HepG2 (cell line): Measurements from ENCODE around the gene MALRD1. TPM values are rescaled to one million over a fixed set of nuclear protein-coding genes. Genes with fewer than 3 reads are reported as not detected.

Source experiments
- ATAC-seq: fragments of 200-7000 bp; cut with Tn5 transposase; 3 replicates; pipeline ENCODE4 v1.9.1; 2020; ENCODE audit warnings: mild to moderate bottlenecking, moderate library complexity
- BruUV-seq: library from RNA; stranded (reverse); fragments of 400-500 nt; replicated peaks from 2 replicates; lab custom pipeline; 2021; lab: Mats Ljungman, UMichigan
- CTCF ChIA-PET: fragments of 300-600 bp; formaldehyde crosslinking; extraction: SDS; loops from one replicate; lab custom pipeline; 2021; ENCODE audit warnings: low total read pairs, inconsistent platforms, low intra/inter-chr PET ratio; lab: Yijun Ruan, JAX
- POLR2A ChIA-PET: fragments of 350-600 bp; sonication (Branson Sonifier 250); formaldehyde crosslinking; loops from one replicate; lab custom pipeline; 2020; ENCODE audit warnings: antibody characterized with exemption, inconsistent platforms; lab: Yijun Ruan, JAX
- DNase-seq: peaks from one replicate; pipeline ENCODE4 v3.0.0-alpha.2; 2015; ENCODE audit warnings: low spot score
- FAIRE-seq: peaks from 3 replicates; lab custom pipeline; 2011; peaks lifted over from hg19 to GRCh38; lab: Jason Lieb, UNC
- H2AFZ ChIP-seq: one replicate; pipeline ENCODE4 v1.6.1; 2011; ENCODE audit warnings: low read length, inconsistent platforms
- H3K27ac ChIP-seq: fragments of 300-600 bp; 3 replicates; pipeline ENCODE4 v1.8.0; 2011; ENCODE audit warnings: mixed run types, mild to moderate bottlenecking, mixed read lengths, low read length, inconsistent platforms; ENCODE audit not compliant: insufficient read depth; ENCODE audit errors: extremely low read length
- H3K27me3 ChIP-seq, 2 experiments: fragments of 200-600 bp in 1 of 2; 2 replicates in 1 of 2; 3 replicates in 1 of 2; pipeline versions ENCODE4 v1.6.0 to v1.8.0; 2011; ENCODE audit warnings: low read length in 2 of 2, mild to moderate bottlenecking in 2 of 2, moderate library complexity in 2 of 2, inconsistent platforms in 1 of 2; ENCODE audit not compliant: insufficient read depth in 2 of 2, control insufficient read depth in 1 of 2
- H3K36me3 ChIP-seq, 2 experiments: fragments of 200-600 bp in 1 of 2; replicated peaks in 1 of 2; 2 replicates in 1 of 2; 3 replicates in 1 of 2; pipeline versions ENCODE4 v1.5.1 to v1.8.0; 2011; ENCODE audit warnings: low read length in 2 of 2, inconsistent platforms in 1 of 2; ENCODE audit not compliant: insufficient read depth in 2 of 2, control insufficient read depth in 1 of 2
- H3K4me1 ChIP-seq: 2 replicates; pipeline ENCODE4 v1.5.1; 2012; ENCODE audit warnings: low read length, inconsistent platforms; ENCODE audit not compliant: insufficient read depth
- H3K4me2 ChIP-seq: 2 replicates; pipeline ENCODE4 v1.6.0; 2011; ENCODE audit warnings: low read depth, low read length, inconsistent platforms
- H3K4me3 ChIP-seq, 3 experiments: fragments of 200-600 bp in 1 of 3; sonication (generic), shearing (Covaris generic) in 1 of 3; replicated peaks in 1 of 3; 2 replicates each; pipeline ENCODE4 v1.5.1; 2011 to 2016; ENCODE audit warnings: low read length in 3 of 3, inconsistent platforms in 2 of 3, low read depth in 2 of 3, mild to moderate bottlenecking in 2 of 3, control low read depth in 1 of 3, mixed read lengths in 1 of 3; ENCODE audit not compliant: insufficient read depth in 1 of 3
- H3K79me2 ChIP-seq: one replicate; pipeline ENCODE4 v1.6.1; 2011; ENCODE audit warnings: low read length, inconsistent platforms; ENCODE audit not compliant: insufficient read depth
- H3K9ac ChIP-seq: 2 replicates; pipeline ENCODE4 v1.6.0; 2011; ENCODE audit warnings: mild to moderate bottlenecking, low read depth, low read length, inconsistent platforms; ENCODE audit not compliant: insufficient read depth
- H3K9me3 ChIP-seq: 2 replicates; pipeline ENCODE4 v1.5.1; 2012; ENCODE audit warnings: mild to moderate bottlenecking, low read length
- H4K20me1 ChIP-seq: 2 replicates; pipeline ENCODE4 v1.6.0; 2011; ENCODE audit warnings: inconsistent platforms, mild to moderate bottlenecking, low read length, moderate library complexity; ENCODE audit not compliant: insufficient read depth
- CEBPB ChIP-seq: IDR thresholded peaks from 2 replicates; pipeline ENCODE4 v1.6.1; 2011; ENCODE audit warnings: low read depth, low read length, improper control_type of control experiment, borderline replicate concordance
- PPARG ChIP-seq: conservative IDR thresholded peaks from 2 replicates; pipeline ENCODE4 v1.6.1; 2016; ENCODE audit warnings: missing biosample characterization, missing genetic modification reagents
- TP53 ChIP-seq: sonication (generic); formaldehyde crosslinking; conservative IDR thresholded peaks from 2 replicates; pipeline ENCODE4 v1.4.0; 2020; ENCODE audit warnings: missing genetic modification reagents
- ZNF513 ChIP-seq: sonication (generic); formaldehyde crosslinking; conservative IDR thresholded peaks from 2 replicates; pipeline ENCODE4 v1.5.0; 2020; ENCODE audit warnings: missing genetic modification reagents
- ZNF563 ChIP-seq: sonication (generic); formaldehyde crosslinking; IDR thresholded peaks from 2 replicates; pipeline ENCODE4 v1.8.0; 2022; ENCODE audit warnings: mild to moderate bottlenecking, moderate library complexity, missing genetic modification reagents
- ZNF850 ChIP-seq: sonication (generic); formaldehyde crosslinking; conservative IDR thresholded peaks from 2 replicates; pipeline ENCODE4 v1.9.0; 2021; ENCODE audit warnings: mild to moderate bottlenecking, missing genetic modification reagents
- WGBS: methylation state at CpG from one replicate; pipeline ENCODE4 v1.1.6; 2017; ENCODE audit warnings: low lambda C conversion rate; 5-methylcytosine and 5-hydroxymethylcytosine counted together
- in situ Hi-C: cut with HindIII; loops from 2 replicates; pipeline ENCODE4 v1.10.0; 2017; ENCODE audit warnings: low pct_unique_long_range_greater_than_20kb; ENCODE audit not compliant: extremely low pct_ligation_motif_present
- intact Hi-C: fragments of 100-400 bp; cut with micrococcal nuclease; formaldehyde crosslinking; loops from one replicate; pipeline ENCODE4 v1.10.0; 2022; ENCODE audit not compliant: unreplicated experiment
- polyA plus RNA-seq, 8 experiments: library from polyadenylated mRNA; depleted of rRNA in 3 of 8; stranded (reverse) in 7 of 8; unstranded in 1 of 8; fragments of >200 nt; fragmentation: Illumina TruSeq in 4 of 8; extraction: Trizol in 4 of 8; gene quantifications; 2 replicates each; pipeline versions ENCODE4 v1.2.1 to v1.2.3, GENCODE V29; 2011 to 2016; ENCODE audit warnings: low read depth in 4 of 8, missing spikeins in 1 of 8, mixed read lengths in 1 of 8; ENCODE audit not compliant: insufficient read depth in 1 of 8
- total RNA-seq, 5 experiments: library from RNA; depleted of rRNA; stranded (reverse); fragments of >200 nt; fragmentation: Illumina TruSeq; extraction: Trizol; gene quantifications; 2 replicates each; pipeline ENCODE4 v1.2.3, GENCODE V29; 2016; ENCODE audit warnings: low read depth in 1 of 5
- TF ChIP-seq, protein P1 (sequence below): sonication (generic); formaldehyde crosslinking; IDR thresholded peaks from 2 replicates; pipeline ENCODE4 v1.8.1; 2023; ENCODE audit warnings: missing genetic modification reagents, mild to moderate bottlenecking, borderline replicate concordance
- TF ChIP-seq, protein P2 (sequence below): sonication (generic); formaldehyde crosslinking; IDR thresholded peaks from 2 replicates; pipeline ENCODE4 v1.5.0; 2020; ENCODE audit warnings: mild to moderate bottlenecking, missing genetic modification reagents
- TF ChIP-seq, protein P3 (sequence below): sonication (generic); formaldehyde crosslinking; IDR thresholded peaks from 2 replicates; pipeline ENCODE4 v1.4.0; 2020; ENCODE audit warnings: missing genetic modification reagents, mild to moderate bottlenecking, borderline replicate concordance

Gene MALRD1
- total and polyA plus RNA-seq, 2 of the 13 experiments (the other 11 are each of a cell fraction or from before 2014, with no cell fraction given), result 5.7 to 15.4 TPM

DNA sequence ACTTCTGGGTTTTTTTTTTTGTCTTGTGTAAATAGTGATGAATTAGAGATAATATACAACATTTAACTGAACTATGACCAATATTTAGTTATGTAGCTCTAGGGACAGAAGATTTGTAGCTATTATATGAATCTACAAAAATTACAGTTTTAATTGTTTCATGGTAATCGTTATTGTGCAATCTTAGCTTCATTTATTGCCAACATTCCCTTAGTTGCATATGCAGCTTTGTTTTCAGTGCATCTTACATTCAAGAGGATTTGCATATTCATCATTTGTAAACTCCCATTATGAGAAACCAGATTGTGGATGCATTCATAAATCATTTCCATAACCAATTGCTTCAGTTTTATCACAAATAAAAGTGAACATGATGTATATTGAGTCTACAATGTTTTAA lies 68.8 kb downstream of the MALRD1 start:
- Histone ChIP-seq H3K9ac (no peak overlapping the region), H2AFZ (no peak overlapping the region), H3K36me3 (no peaks in the 10 kb centered on the region), H3K79me2 (no peaks in the 10 kb centered on the region), H3K27me3 (no peaks in the 10 kb centered on the region), H3K9me3 (no peaks in the 10 kb centered on the region), H3K4me3 (no peak overlapping the region), H4K20me1 (no peaks in the 10 kb centered on the region), H3K4me2 (no peak overlapping the region), H3K4me1 (no peaks in the 10 kb centered on the region), H3K27ac (no peak overlapping the region)
- FAIRE-seq (no peak), ATAC-seq (no peak), DNase-seq (no peak)
- ChIA-PET CTCF (no interaction called here), POLR2A (no interaction called here)
- in situ Hi-C loops, result no loop called here
- BruUV-seq, result no TSS peak
- intact Hi-C loops, result no loop called here
- WGBS, result 4% methylated on average over 1 of the region's 1 CpG
- TF ChIP-seq CEBPB (peak; percentile 73), ZNF513 (CRISPR knock-in tag) (no peak)

- in situ Hi-C loops, result no loop called here
- H3K9ac ChIP-seq, result no peak overlapping the region
- no peaks in the 10 kb centered on the region for H3K4me1 ChIP-seq
- ATAC-seq, result no peak
- WGBS, result 2% methylated on average over 6 of the region's 6 CpGs
- no peak overlapping the region for H3K27ac ChIP-seq
- DNase-seq, result no peak
- no peak for FAIRE-seq
- H3K79me2 ChIP-seq, result no peaks in the 10 kb centered on the region
- H3K27me3 ChIP-seq, result no peaks in the 10 kb centered on the region
- H4K20me1 ChIP-seq, result no peaks in the 10 kb centered on the region
- BruUV-seq, result no TSS peak
- no peak overlapping the region for H3K4me3 ChIP-seq
- TF ChIP-seq, protein P1, sequence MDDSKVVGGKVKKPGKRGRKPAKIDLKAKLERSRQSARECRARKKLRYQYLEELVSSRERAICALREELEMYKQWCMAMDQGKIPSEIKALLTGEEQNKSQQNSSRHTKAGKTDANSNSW (CRISPR knock-in tag), result no peak
- TF ChIP-seq, protein P2, sequence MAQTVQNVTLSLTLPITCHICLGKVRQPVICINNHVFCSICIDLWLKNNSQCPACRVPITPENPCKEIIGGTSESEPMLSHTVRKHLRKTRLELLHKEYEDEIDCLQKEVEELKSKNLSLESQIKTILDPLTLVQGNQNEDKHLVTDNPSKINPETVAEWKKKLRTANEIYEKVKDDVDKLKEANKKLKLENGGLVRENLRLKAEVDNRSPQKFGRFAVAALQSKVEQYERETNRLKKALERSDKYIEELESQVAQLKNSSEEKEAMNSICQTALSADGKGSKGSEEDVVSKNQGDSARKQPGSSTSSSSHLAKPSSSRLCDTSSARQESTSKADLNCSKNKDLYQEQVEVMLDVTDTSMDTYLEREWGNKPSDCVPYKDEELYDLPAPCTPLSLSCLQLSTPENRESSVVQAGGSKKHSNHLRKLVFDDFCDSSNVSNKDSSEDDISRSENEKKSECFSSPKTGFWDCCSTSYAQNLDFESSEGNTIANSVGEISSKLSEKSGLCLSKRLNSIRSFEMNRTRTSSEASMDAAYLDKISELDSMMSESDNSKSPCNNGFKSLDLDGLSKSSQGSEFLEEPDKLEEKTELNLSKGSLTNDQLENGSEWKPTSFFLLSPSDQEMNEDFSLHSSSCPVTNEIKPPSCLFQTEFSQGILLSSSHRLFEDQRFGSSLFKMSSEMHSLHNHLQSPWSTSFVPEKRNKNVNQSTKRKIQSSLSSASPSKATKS (CRISPR knock-in tag), result no peak
- TF ChIP-seq TP53 (CRISPR knock-in tag), result no peak
- no peak for TF ChIP-seq ZNF563 (CRISPR knock-in tag)
- TF ChIP-seq, protein P3, sequence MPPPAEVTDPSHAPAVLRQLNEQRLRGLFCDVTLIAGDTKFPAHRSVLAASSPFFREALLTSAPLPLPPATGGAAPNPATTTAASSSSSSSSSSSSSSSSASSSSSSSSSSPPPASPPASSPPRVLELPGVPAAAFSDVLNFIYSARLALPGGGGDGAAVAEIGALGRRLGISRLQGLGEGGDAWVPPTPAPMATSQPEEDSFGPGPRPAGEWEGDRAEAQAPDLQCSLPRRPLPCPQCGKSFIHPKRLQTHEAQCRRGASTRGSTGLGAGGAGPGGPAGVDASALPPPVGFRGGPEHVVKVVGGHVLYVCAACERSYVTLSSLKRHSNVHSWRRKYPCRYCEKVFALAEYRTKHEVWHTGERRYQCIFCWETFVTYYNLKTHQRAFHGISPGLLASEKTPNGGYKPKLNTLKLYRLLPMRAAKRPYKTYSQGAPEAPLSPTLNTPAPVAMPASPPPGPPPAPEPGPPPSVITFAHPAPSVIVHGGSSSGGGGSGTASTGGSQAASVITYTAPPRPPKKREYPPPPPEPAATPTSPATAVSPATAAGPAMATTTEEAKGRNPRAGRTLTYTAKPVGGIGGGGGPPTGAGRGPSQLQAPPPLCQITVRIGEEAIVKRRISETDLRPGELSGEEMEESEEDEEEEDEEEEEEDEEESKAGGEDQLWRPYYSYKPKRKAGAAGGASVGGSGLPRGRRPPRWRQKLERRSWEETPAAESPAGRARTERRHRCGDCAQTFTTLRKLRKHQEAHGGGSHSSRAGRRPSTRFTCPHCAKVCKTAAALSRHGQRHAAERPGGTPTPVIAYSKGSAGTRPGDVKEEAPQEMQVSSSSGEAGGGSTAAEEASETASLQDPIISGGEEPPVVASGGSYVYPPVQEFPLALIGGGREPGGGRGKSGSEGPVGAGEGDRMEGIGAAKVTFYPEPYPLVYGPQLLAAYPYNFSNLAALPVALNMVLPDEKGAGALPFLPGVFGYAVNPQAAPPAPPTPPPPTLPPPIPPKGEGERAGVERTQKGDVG (CRISPR knock-in tag), result no peak
- no peak for TF ChIP-seq PPARG
- no peak for TF ChIP-seq ZNF850 (CRISPR knock-in tag)
- POLR2A ChIA-PET, result no interaction called here
- intact Hi-C loops, result no loop called here
- no peaks in the 10 kb centered on the region for H3K9me3 ChIP-seq
- H3K4me2 ChIP-seq, result no peak overlapping the region
- no peak overlapping the region for H2AFZ ChIP-seq
- CTCF ChIA-PET, result no interaction called here
- H3K36me3 ChIP-seq, result no peaks in the 10 kb centered on the region
Measured at GRCh38 chr10:19119191-19119590, 70.6 kb downstream of the MALRD1 start.
